ENCODE measurements around the gene TLL2. TPM values are rescaled to one million over a fixed set of nuclear protein-coding genes. Genes with fewer than 3 reads are reported as not detected.
A peak's percentile ranks its signal among the peaks of the same experiment; 100 is the strongest.

Gene TLL2
- total and polyA plus RNA-seq, 2 experiments from 2014 or later: 2.6 to 3.0 TPM

DNA sequence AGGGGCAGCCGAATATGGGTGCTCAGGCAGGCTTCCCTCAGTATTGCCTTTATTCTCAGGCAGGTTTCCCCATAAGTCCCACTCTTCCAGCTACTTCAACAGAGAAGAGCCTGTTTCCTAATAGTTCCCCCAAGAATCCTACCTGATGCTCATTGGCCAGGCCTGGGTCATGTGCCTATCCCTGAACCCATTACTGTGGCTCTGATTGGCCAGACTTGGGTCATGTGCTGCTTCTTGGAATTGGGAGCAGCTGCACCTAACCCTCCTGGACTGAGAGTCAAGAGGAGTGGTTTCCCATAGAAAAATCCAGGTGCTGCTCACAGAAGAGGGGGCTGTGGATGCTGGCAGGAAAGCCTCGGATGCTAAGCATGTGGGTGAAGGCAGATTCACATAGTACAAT lies 176.6 kb downstream of the TLL2 start:
- TF ChIP-seq ZNF331 (CRISPR knock-in tag; IDR thresholded peaks at IDR 0.05; ENCODE audit: low read depth) (no peak), EZH2phosphoT487 (IDR thresholded peaks at IDR 0.05; ENCODE audit: unreplicated experiment) (no peak)
- no peaks in the 10 kb centered on the region for H3K79me2 ChIP-seq (replicated peaks; ENCODE audit: insufficient read depth)
- H3F3A ChIP-seq (replicated peaks; ENCODE audit: low read depth): no peaks in the 10 kb centered on the region
- Mint-ChIP-seq H3K27ac (no peak overlapping the region), H3K9me3 (no peaks in the 10 kb centered on the region), H3K4me3 (no peak overlapping the region), H3K27me3 (ENCODE audit: insufficient read depth, low read depth, poor library complexity) (peaks cover 5% of the 10 kb centered on the region), H3K36me3 (ENCODE audit: low read depth) (no peaks in the 10 kb centered on the region), H3K4me1 (peaks cover 25% of the 10 kb centered on the region; the same call in 2 of the 3 replicates)
- no peaks in the 10 kb centered on the region for H3K27me3 ChIP-seq (ENCODE audit: insufficient read depth)
- DNase-seq (ENCODE audit: low spot score) (peak; percentile 7), ATAC-seq (no peak)
- H3K4me2 ChIP-seq: no peak overlapping the region
- no peaks in the 10 kb centered on the region for H3K36me3 ChIP-seq (ENCODE audit: insufficient read depth)
- no peak overlapping the region for H3K27ac ChIP-seq (ENCODE audit: low read depth)
- H3K4me3 ChIP-seq: no peak overlapping the region
- H4K20me1 ChIP-seq (replicated peaks; ENCODE audit: insufficient read depth): no peaks in the 10 kb centered on the region
- peaks cover 11% of the 10 kb centered on the region for H3K4me1 ChIP-seq (ENCODE audit: insufficient read depth)
- no peak overlapping the region for H2AFZ ChIP-seq
- no peaks in the 10 kb centered on the region for H3K9me2 ChIP-seq (ENCODE audit: insufficient read depth)

DNA sequence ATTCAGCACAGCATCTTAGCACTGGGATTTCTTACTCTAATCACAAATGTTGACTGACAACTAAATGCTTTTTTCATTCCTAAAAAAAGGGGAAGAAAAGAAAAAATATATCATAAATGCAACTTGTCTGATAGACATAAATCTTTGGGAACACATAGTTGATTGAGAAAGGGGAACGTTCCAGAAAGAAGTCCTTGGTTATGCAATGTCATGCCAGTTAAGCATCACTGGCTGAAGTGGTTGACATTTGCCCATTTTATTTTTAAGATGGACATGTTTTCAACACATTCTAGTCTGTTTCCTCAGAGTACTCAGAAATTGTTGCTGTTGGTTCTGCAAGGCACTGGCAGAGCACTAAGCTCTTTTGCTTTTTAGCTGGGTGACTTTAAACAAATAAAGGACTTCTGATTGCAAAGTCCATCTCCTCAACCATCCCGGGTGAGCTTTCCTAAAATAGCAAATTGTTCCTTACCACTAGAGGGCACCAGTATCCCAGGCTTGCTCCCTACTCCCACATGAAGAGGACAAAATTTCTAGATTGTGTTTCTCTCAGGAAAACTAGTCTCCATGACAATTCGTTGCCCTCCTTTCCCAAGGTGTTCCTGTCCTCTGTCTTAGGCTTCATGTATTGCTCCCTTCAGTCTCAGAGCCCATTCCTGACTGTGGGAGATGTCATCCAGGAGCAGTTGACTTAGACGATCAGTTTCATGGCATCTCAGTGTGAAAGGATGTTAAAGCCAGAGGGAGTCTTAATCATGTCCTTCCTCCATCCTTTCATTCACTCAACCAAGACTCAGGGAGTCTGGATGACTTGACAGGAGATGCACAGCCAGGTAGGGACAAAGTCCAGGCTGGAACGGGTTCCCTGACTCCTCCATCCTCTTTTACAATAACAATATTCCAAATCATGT lies 178.9 kb downstream of the TLL2 start:
- Histone ChIP-seq H2AFZ (peak overlapping the region; percentile 56; the same call in 1 of the 2 replicates), H3K4me2 (no peak overlapping the region), H3K27me3 (ENCODE audit: insufficient read depth) (no peaks in the 10 kb centered on the region), H4K20me1 (replicated peaks; ENCODE audit: insufficient read depth) (no peaks in the 10 kb centered on the region), H3K36me3 (ENCODE audit: insufficient read depth) (no peaks in the 10 kb centered on the region), H3F3A (replicated peaks; ENCODE audit: low read depth) (no peaks in the 10 kb centered on the region), H3K4me3 (no peak overlapping the region), H3K79me2 (replicated peaks; ENCODE audit: insufficient read depth) (no peaks in the 10 kb centered on the region), H3K27ac (ENCODE audit: low read depth) (no peak overlapping the region), H3K4me1 (ENCODE audit: insufficient read depth) (peaks cover 3% of the 10 kb centered on the region; the same call in 1 of the 2 replicates), H3K9me2 (ENCODE audit: insufficient read depth) (no peaks in the 10 kb centered on the region)
- no peak overlapping the region for H3K27ac Mint-ChIP-seq
- peak; percentile 84 for DNase-seq (ENCODE audit: low spot score)
- no peaks in the 10 kb centered on the region for H3K36me3 Mint-ChIP-seq (ENCODE audit: low read depth)
- H3K27me3 Mint-ChIP-seq (ENCODE audit: insufficient read depth, low read depth, poor library complexity): peaks cover 5% of the 10 kb centered on the region
- H3K9me3 Mint-ChIP-seq: no peaks in the 10 kb centered on the region
- no peak overlapping the region for H3K4me3 Mint-ChIP-seq
- peak; percentile 85 for ATAC-seq
- peaks cover 9% of the 10 kb centered on the region; the same call in 2 of the 3 replicates for H3K4me1 Mint-ChIP-seq
- TF ChIP-seq, protein P1, sequence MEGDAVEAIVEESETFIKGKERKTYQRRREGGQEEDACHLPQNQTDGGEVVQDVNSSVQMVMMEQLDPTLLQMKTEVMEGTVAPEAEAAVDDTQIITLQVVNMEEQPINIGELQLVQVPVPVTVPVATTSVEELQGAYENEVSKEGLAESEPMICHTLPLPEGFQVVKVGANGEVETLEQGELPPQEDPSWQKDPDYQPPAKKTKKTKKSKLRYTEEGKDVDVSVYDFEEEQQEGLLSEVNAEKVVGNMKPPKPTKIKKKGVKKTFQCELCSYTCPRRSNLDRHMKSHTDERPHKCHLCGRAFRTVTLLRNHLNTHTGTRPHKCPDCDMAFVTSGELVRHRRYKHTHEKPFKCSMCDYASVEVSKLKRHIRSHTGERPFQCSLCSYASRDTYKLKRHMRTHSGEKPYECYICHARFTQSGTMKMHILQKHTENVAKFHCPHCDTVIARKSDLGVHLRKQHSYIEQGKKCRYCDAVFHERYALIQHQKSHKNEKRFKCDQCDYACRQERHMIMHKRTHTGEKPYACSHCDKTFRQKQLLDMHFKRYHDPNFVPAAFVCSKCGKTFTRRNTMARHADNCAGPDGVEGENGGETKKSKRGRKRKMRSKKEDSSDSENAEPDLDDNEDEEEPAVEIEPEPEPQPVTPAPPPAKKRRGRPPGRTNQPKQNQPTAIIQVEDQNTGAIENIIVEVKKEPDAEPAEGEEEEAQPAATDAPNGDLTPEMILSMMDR (conservative IDR thresholded peaks at IDR 0.05; ENCODE audit: low read depth in 2 of 2): peak; percentile 88 to 94
- TF ChIP-seq, protein P2, sequence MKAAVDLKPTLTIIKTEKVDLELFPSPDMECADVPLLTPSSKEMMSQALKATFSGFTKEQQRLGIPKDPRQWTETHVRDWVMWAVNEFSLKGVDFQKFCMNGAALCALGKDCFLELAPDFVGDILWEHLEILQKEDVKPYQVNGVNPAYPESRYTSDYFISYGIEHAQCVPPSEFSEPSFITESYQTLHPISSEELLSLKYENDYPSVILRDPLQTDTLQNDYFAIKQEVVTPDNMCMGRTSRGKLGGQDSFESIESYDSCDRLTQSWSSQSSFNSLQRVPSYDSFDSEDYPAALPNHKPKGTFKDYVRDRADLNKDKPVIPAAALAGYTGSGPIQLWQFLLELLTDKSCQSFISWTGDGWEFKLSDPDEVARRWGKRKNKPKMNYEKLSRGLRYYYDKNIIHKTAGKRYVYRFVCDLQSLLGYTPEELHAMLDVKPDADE (IDR thresholded peaks at IDR 0.05): no peak
- no peak for TF ChIP-seq POLR2AphosphoS5 (IDR thresholded peaks at IDR 0.05; ENCODE audit: low read depth)
- TF ChIP-seq NANOG (IDR thresholded peaks at IDR 0.05; ENCODE audit: borderline replicate concordance): no peak
- TF ChIP-seq JUNB (IDR thresholded peaks at IDR 0.05; ENCODE audit: unreplicated experiment): no peak
- no peak for TF ChIP-seq ZNF331 (CRISPR knock-in tag; IDR thresholded peaks at IDR 0.05; ENCODE audit: low read depth)
- TF ChIP-seq STAT1 (IDR thresholded peaks at IDR 0.05; ENCODE audit: unreplicated experiment): no peak
- TF ChIP-seq EZH2 (IDR thresholded peaks at IDR 0.05; ENCODE audit: low read depth, unreplicated experiment): no peak
- TF ChIP-seq EZH2phosphoT487 (IDR thresholded peaks at IDR 0.05; ENCODE audit: unreplicated experiment): no peak
- TF ChIP-seq ZNF114 (CRISPR knock-in tag; IDR thresholded peaks at IDR 0.05): no peak
- TF ChIP-seq CREB1 (CRISPR knock-in tag; IDR thresholded peaks at IDR 0.05; ENCODE audit: low read depth): no peak
- TF ChIP-seq ZNF462 (CRISPR knock-in tag; IDR thresholded peaks at IDR 0.05): peak; percentile 13; the same call in 1 of the 2 replicates
